ENCODE measurements around the gene WFDC6. TPM values are rescaled to one million over a fixed set of nuclear protein-coding genes. Genes with fewer than 3 reads are reported as not detected.

Gene WFDC6
- polyA plus RNA-seq, 2 of the 4 experiments (the other 2 are of a cell fraction), result not detected

GRCh38 chr20:45581702-45582101 is 42.4 kb upstream of the WFDC6 start:
- DNase-seq (ENCODE audit: low read depth in 1 of 2, low spot score in 1 of 2) (no peak), ATAC-seq (no peak)

DNA sequence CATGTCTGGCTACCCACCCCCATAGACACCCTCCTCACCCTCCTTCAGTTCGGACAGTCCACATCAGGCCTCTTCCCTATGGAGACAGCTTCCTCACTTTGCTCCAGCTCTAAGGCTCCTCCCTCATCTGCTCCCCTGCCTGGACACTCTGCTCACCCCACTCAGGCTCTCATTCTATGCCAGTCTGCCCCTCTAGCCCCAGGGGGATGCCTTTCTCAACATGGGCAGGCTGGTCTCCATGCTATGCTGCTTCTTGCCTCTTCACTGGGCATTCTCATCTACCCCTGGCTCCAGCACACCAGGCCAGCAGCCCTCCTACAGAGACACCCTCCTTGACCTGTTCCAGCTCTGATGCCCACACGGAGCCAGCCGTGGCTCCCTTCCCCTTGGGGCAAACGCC is 39.9 kb upstream of the WFDC6 start, which contains the start of gene WFDC8:
WFDC8 (minus strand) TSS at position 101 of the 400 bp plus-strand sequence; CDS start at position 64, 37 bp downstream.
- no peak within 1 kb of the TSS for H3K4me2 ChIP-seq
- H3K4me1 ChIP-seq, result no peaks in the 10 kb centered on the region
- ChIA-PET CTCF (interaction anchor here (1.8 kb wide), 1 partner anchor 192 kb away, joined by 9 read pairs; no protein-coding TSS in a partner anchor), POLR2A (no interaction called here)
- no peaks in the 10 kb centered on the region for H3K9me3 ChIP-seq
- H3K4me3 ChIP-seq, result no peak within 1 kb of the TSS
- no peak within 1 kb of the TSS for H3K27ac ChIP-seq
- TF ChIP-seq RFX5 (IDR thresholded peaks at IDR 0.05), result no peak
- no peak for TF ChIP-seq HOXB13 (CRISPR knock-in tag; IDR thresholded peaks at IDR 0.05; ENCODE audit: low read depth)
- no peak for TF ChIP-seq POLR2AphosphoS2 (conservative IDR thresholded peaks at IDR 0.05; ENCODE audit: low read length)
- TF ChIP-seq BCL3 (IDR thresholded peaks at IDR 0.05), result no peak
- TF ChIP-seq NFE2L2 (conservative IDR thresholded peaks at IDR 0.05; ENCODE audit: low read length), result no peak
- TF ChIP-seq, protein P1, sequence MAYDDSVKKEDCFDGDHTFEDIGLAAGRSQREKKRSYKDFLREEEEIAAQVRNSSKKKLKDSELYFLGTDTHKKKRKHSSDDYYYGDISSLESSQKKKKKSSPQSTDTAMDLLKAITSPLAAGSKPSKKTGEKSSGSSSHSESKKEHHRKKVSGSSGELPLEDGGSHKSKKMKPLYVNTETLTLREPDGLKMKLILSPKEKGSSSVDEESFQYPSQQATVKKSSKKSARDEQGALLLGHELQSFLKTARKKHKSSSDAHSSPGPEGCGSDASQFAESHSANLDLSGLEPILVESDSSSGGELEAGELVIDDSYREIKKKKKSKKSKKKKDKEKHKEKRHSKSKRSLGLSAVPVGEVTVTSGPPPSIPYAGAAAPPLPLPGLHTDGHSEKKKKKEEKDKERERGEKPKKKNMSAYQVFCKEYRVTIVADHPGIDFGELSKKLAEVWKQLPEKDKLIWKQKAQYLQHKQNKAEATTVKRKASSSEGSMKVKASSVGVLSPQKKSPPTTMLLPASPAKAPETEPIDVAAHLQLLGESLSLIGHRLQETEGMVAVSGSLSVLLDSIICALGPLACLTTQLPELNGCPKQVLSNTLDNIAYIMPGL (CRISPR knock-in tag; IDR thresholded peaks at IDR 0.05; ENCODE audit: borderline replicate concordance), result no peak
- no peak for TF ChIP-seq PBX3 (IDR thresholded peaks at IDR 0.05)
- no peak for TF ChIP-seq PHF8 (IDR thresholded peaks at IDR 0.05; ENCODE audit: borderline replicate concordance, low read depth)
- no peak for TF ChIP-seq HOXB5 (CRISPR knock-in tag; IDR thresholded peaks at IDR 0.05)
- TF ChIP-seq ZSCAN20 (CRISPR knock-in tag; IDR thresholded peaks at IDR 0.05), result no peak
- DNase-seq (ENCODE audit: low read depth in 1 of 2, low spot score in 1 of 2) (no peak), FAIRE-seq (no peak), ATAC-seq (no peak)
- 18% methylated on average over 4 of the region's 4 CpGs for WGBS (ENCODE audit: missing lambda C conversion rate)

More at GRCh38 chr20:45581702-45582101, 42.4 kb upstream of the WFDC6 start:
- H3K9me3 ChIP-seq, result no peaks in the 10 kb centered on the region
- ChIA-PET CTCF (no interaction called here), POLR2A (no interaction called here)
- TF ChIP-seq RCOR1 (IDR thresholded peaks at IDR 0.05; ENCODE audit: low read depth, low read length) (no peak), EHF (CRISPR knock-in tag; IDR thresholded peaks at IDR 0.05) (no peak)
- H3K4me2 ChIP-seq, result no peak overlapping the region
- H3K27ac ChIP-seq, result no peak overlapping the region
- H3K4me3 ChIP-seq, result no peak overlapping the region
- FAIRE-seq, result no peak
- H3K4me1 ChIP-seq, result no peaks in the 10 kb centered on the region

- ChIA-PET POLR2A (no interaction called here), CTCF (interaction anchor here (1.1 kb wide), 1 partner anchor 287 kb away, joined by 3 read pairs; no protein-coding TSS in a partner anchor)
- Histone ChIP-seq H3K27ac (no peak overlapping the region), H3K9me3 (no peaks in the 10 kb centered on the region), H3K4me3 (no peak overlapping the region), H3K4me2 (no peak overlapping the region), H3K4me1 (no peaks in the 10 kb centered on the region)
- ATAC-seq (no peak), FAIRE-seq (no peak), DNase-seq (ENCODE audit: low read depth in 1 of 2, low spot score in 1 of 2) (no peak)
- 15% methylated on average over 1 of the region's 1 CpG for WGBS (ENCODE audit: missing lambda C conversion rate)
- TF ChIP-seq MAFK (IDR thresholded peaks at IDR 0.05; ENCODE audit: partially characterized antibody), result no peak
- no peak for TF ChIP-seq HOXB5 (CRISPR knock-in tag; IDR thresholded peaks at IDR 0.05)
- TF ChIP-seq CTCF (IDR thresholded peaks at IDR 0.05), result no peak
- TF ChIP-seq PHF8 (IDR thresholded peaks at IDR 0.05; ENCODE audit: borderline replicate concordance, low read depth), result no peak
- TF ChIP-seq ZNF302 (CRISPR knock-in tag; IDR thresholded peaks at IDR 0.05), result no peak
- no peak for TF ChIP-seq GATA3 (IDR thresholded peaks at IDR 0.05; ENCODE audit: borderline replicate concordance)
- no peak for TF ChIP-seq MAZ (IDR thresholded peaks at IDR 0.05; ENCODE audit: borderline replicate concordance, low read depth, low read length)
- TF ChIP-seq CBX8 (IDR thresholded peaks at IDR 0.05), result no peak
- no peak for TF ChIP-seq ESRRA (IDR thresholded peaks at IDR 0.05; ENCODE audit: borderline replicate concordance, low read length)
- no peak for TF ChIP-seq REST (IDR thresholded peaks at IDR 0.05)
- TF ChIP-seq PBX3 (IDR thresholded peaks at IDR 0.05), result no peak
- no peak for TF ChIP-seq NFE2L2 (conservative IDR thresholded peaks at IDR 0.05; ENCODE audit: low read length)
- TF ChIP-seq FOXS1 (CRISPR knock-in tag; IDR thresholded peaks at IDR 0.05), result no peak
Observed at GRCh38 chr20:45578231-45578630, 38.9 kb upstream of the WFDC6 start.

Measured in A549 (cell line).